RWPE1 (cell line): ENCODE data around the gene GRB2.
"Not testable (repeated sequence)": the region's sequence is repeated elsewhere in the genome, so short reads cannot be mapped to it uniquely, and the experiment has no call there.

Experiments
- CTCF ChIA-PET: fragments of 350-600 bp; sonication (Branson Sonifier 250); formaldehyde crosslinking; extraction: SDS; loops from one replicate; lab custom pipeline; 2021; lab: Yijun Ruan, JAX
- POLR2A ChIA-PET: fragments of 400-600 bp; formaldehyde crosslinking; extraction: SDS; loops from one replicate; lab custom pipeline; 2020; ENCODE audit warnings: antibody characterized with exemption; ENCODE audit not compliant: low non-redundant PET; lab: Yijun Ruan, JAX
- DNase-seq: peaks from one replicate; pipeline ENCODE4 v3.0.0; 2012; ENCODE audit warnings: low spot score
- H3K27ac ChIP-seq: fragments of 450-650 bp; 2 replicates; pipeline ENCODE4 v1.5.1; 2017
- CTCF ChIP-seq: fragments of 450-650 bp; conservative IDR thresholded peaks from 2 replicates; pipeline ENCODE4 v1.5.1; 2017; ENCODE audit warnings: low read depth, mild to moderate bottlenecking

The GRB2 gene

GRCh38 chr17:75442168-75443103, 37.0 kb upstream of the GRB2 start:
- TF ChIP-seq CTCF, result no peak
- ChIA-PET CTCF (no interaction called here), POLR2A (no interaction called here)

GRCh38 chr17:75440738-75441448, 35.4 kb upstream of the GRB2 start:
- DNase-seq, result no peak
- no peak overlapping the region for H3K27ac ChIP-seq
- ChIA-PET CTCF (interaction anchor here (0.5 kb wide), 1 partner anchor 327 kb away, joined by 3 read pairs; no protein-coding TSS in a partner anchor), POLR2A (no interaction called here)
- TF ChIP-seq CTCF, result no peak

More at GRCh38 chr17:75442168-75443103, 37.0 kb upstream of the GRB2 start:
- DNase-seq, result no peak
- H3K27ac ChIP-seq, result peak overlapping the region; percentile 25; the same call in 1 of the 2 replicates

- CTCF ChIA-PET, result no interaction called here
- no peak overlapping the region for H3K27ac ChIP-seq
- POLR2A ChIA-PET, result no interaction called here
Observed at GRCh38 chr17:75439287-75439686, 33.8 kb upstream of the GRB2 start.

GRCh38 chr17:75437404-75437803, 31.9 kb upstream of the GRB2 start:
- POLR2A ChIA-PET, H3K27ac ChIP-seq, CTCF ChIA-PET, DNase-seq: not testable (repeated sequence)

More at GRCh38 chr17:75439287-75439686, 33.8 kb upstream of the GRB2 start:
- DNase-seq, result no peak
- TF ChIP-seq CTCF, result no peak

- DNase-seq, POLR2A ChIA-PET, H3K27ac ChIP-seq: not testable (repeated sequence)
- CTCF ChIA-PET, result interaction anchor here (0.6 kb wide), 1 partner anchor 68 kb away, joined by 3 read pairs; no protein-coding TSS in a partner anchor
Observed at GRCh38 chr17:75434433-75434832, 29.0 kb upstream of the GRB2 start.

- H3K27ac ChIP-seq, result no peak overlapping the region
- no peak for TF ChIP-seq CTCF
- ChIA-PET CTCF (no interaction called here), POLR2A (no interaction called here)
- DNase-seq, result no peak
Observed at GRCh38 chr17:75433218-75433783, 27.8 kb upstream of the GRB2 start.
